Mesothelial cell of epicardium (in vitro differentiated cells): ENCODE measurements around the gene ARHGAP35. TPM values are rescaled to one million over a fixed set of nuclear protein-coding genes. Genes with fewer than 3 reads are reported as not detected.
A peak's percentile ranks its signal among the peaks of the same experiment; 100 is the strongest.

Experiments used
- DNase-seq, 2 experiments: peaks; one replicate each; pipeline ENCODE4 v3.0.0; 2021; ENCODE audit warnings: low spot score in 2 of 2; ENCODE audit not compliant: unreplicated experiment in 2 of 2
- H3K27ac Mint-ChIP-seq: 2 replicates; pipeline ENCODE4 v1.8.0; 2021; ENCODE audit warnings: mixed read lengths
- H3K27me3 Mint-ChIP-seq: 2 replicates; pipeline ENCODE4 v1.8.0; 2021; ENCODE audit warnings: low read depth, mixed read lengths
- H3K36me3 Mint-ChIP-seq: 2 replicates; pipeline ENCODE4 v1.8.0; 2021; ENCODE audit warnings: mixed read lengths
- H3K4me1 Mint-ChIP-seq: 2 replicates; pipeline ENCODE4 v1.8.0; 2021; ENCODE audit warnings: mixed read lengths
- H3K4me3 Mint-ChIP-seq: 2 replicates; pipeline ENCODE4 v1.8.0; 2021; ENCODE audit warnings: mild to moderate bottlenecking, moderate library complexity, mixed read lengths
- H3K9me3 Mint-ChIP-seq: 2 replicates; pipeline ENCODE4 v1.8.0; 2021; ENCODE audit warnings: mixed read lengths
- total RNA-seq: library from RNA; stranded (reverse); gene quantifications from 3 replicates; pipeline ENCODE4 v1.2.1, GENCODE V29; 2021
- TF ChIP-seq, protein P1 (sequence below): fragments of 200-600 bp; sonication (generic); IDR thresholded peaks from one replicate; pipeline ENCODE4 v1.5.0; 2021; ENCODE audit warnings: antibody characterized with exemption; ENCODE audit not compliant: unreplicated experiment

ARHGAP35 gene
- 74.9 to 77.9 TPM (median 77.4 TPM) in 3 replicates for total RNA-seq

GRCh38 chr19:46860846-46861690 lies at the start of gene ARHGAP35:
ARHGAP35 (plus strand) TSS chr19:46860997; CDS start chr19:46918676, 57,679 bp downstream.
- H3K9me3 Mint-ChIP-seq: no peaks in the 10 kb centered on the region
- H3K36me3 Mint-ChIP-seq: no peaks in the 10 kb centered on the region
- no peaks in the 10 kb centered on the region for H3K27me3 Mint-ChIP-seq
- H3K4me3 Mint-ChIP-seq: peak within 1 kb of the TSS; percentile 81
- peaks cover 9% of the 10 kb centered on the region for H3K4me1 Mint-ChIP-seq
- H3K27ac Mint-ChIP-seq: peak within 1 kb of the TSS; percentile 91
- DNase-seq: peak in 1 of 2 experiments; percentile 76
- TF ChIP-seq, protein P1, sequence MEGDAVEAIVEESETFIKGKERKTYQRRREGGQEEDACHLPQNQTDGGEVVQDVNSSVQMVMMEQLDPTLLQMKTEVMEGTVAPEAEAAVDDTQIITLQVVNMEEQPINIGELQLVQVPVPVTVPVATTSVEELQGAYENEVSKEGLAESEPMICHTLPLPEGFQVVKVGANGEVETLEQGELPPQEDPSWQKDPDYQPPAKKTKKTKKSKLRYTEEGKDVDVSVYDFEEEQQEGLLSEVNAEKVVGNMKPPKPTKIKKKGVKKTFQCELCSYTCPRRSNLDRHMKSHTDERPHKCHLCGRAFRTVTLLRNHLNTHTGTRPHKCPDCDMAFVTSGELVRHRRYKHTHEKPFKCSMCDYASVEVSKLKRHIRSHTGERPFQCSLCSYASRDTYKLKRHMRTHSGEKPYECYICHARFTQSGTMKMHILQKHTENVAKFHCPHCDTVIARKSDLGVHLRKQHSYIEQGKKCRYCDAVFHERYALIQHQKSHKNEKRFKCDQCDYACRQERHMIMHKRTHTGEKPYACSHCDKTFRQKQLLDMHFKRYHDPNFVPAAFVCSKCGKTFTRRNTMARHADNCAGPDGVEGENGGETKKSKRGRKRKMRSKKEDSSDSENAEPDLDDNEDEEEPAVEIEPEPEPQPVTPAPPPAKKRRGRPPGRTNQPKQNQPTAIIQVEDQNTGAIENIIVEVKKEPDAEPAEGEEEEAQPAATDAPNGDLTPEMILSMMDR: no peak

- TF ChIP-seq, protein P1: no peak
- Mint-ChIP-seq H3K4me1 (peaks cover 11% of the 10 kb centered on the region), H3K27ac (peak overlapping the region; percentile 38), H3K27me3 (no peaks in the 10 kb centered on the region), H3K4me3 (no peak overlapping the region), H3K9me3 (no peaks in the 10 kb centered on the region), H3K36me3 (no peaks in the 10 kb centered on the region)
- no peak for DNase-seq
Measured at GRCh38 chr19:46812977-46813838, 47.6 kb upstream of the ARHGAP35 start.

GRCh38 chr19:46813839-46814358 lies 46.9 kb upstream of the ARHGAP35 start:
- Mint-ChIP-seq H3K27me3 (no peaks in the 10 kb centered on the region), H3K4me3 (no peak overlapping the region), H3K27ac (peak overlapping the region; percentile 81), H3K9me3 (no peaks in the 10 kb centered on the region), H3K4me1 (peaks cover 11% of the 10 kb centered on the region), H3K36me3 (no peaks in the 10 kb centered on the region)
- TF ChIP-seq, protein P1: no peak
- no peak for DNase-seq

GRCh38 chr19:46815833-46816627 lies 44.8 kb upstream of the ARHGAP35 start:
- no peak for DNase-seq
- H3K4me3 Mint-ChIP-seq: no peak overlapping the region
- H3K27me3 Mint-ChIP-seq: no peaks in the 10 kb centered on the region
- H3K4me1 Mint-ChIP-seq: peaks cover 22% of the 10 kb centered on the region
- no peaks in the 10 kb centered on the region for H3K9me3 Mint-ChIP-seq
- H3K27ac Mint-ChIP-seq: no peak overlapping the region
- no peaks in the 10 kb centered on the region for H3K36me3 Mint-ChIP-seq
- TF ChIP-seq, protein P1: no peak

- no peak overlapping the region for H3K4me3 Mint-ChIP-seq
- H3K9me3 Mint-ChIP-seq: no peaks in the 10 kb centered on the region
- H3K27ac Mint-ChIP-seq: no peak overlapping the region
- H3K4me1 Mint-ChIP-seq: peaks cover 22% of the 10 kb centered on the region
- no peaks in the 10 kb centered on the region for H3K36me3 Mint-ChIP-seq
- no peak for DNase-seq
- no peaks in the 10 kb centered on the region for H3K27me3 Mint-ChIP-seq
- TF ChIP-seq, protein P1: no peak
Measured at GRCh38 chr19:46818812-46819211, 42.0 kb upstream of the ARHGAP35 start.
